Activated B cell treated with CpG ODN at 0.5 μM for 24 hours (primary cell): ENCODE data around the gene GXYLT2. TPM values are rescaled to one million over a fixed set of nuclear protein-coding genes. Genes with fewer than 3 reads are reported as not detected.

Experiments used
- ATAC-seq: fragments of 200-7000 bp; cut with Tn5 transposase; one replicate; pipeline ENCODE4 v1.10.0; 2021; ENCODE audit warnings: low read depth, mild to moderate bottlenecking, moderate library complexity
- CTCF ChIA-PET: fragments of 350-600 bp; sonication (Branson Sonifier 250); formaldehyde crosslinking; loops from one replicate; lab custom pipeline; 2021; ENCODE audit warnings: antibody characterized with exemption; lab: Charles Lee
- POLR2A ChIA-PET: fragments of 350-600 bp; sonication (Branson Sonifier 250); formaldehyde crosslinking; loops from one replicate; lab custom pipeline; 2021; ENCODE audit warnings: antibody characterized with exemption; lab: Charles Lee
- DNase-seq: peaks from one replicate; pipeline ENCODE4 v3.0.0; 2022
- H3K27ac Mint-ChIP-seq: one replicate; pipeline ENCODE4 v1.8.0; 2020; ENCODE audit warnings: mixed read lengths
- H3K27me3 Mint-ChIP-seq: one replicate; pipeline ENCODE4 v1.8.0; 2021; ENCODE audit warnings: mixed read lengths
- H3K36me3 Mint-ChIP-seq: one replicate; pipeline ENCODE4 v1.8.0; 2021; ENCODE audit warnings: low read depth, mixed read lengths
- H3K4me1 Mint-ChIP-seq: one replicate; pipeline ENCODE4 v1.8.0; 2021; ENCODE audit warnings: mixed read lengths
- H3K4me3 Mint-ChIP-seq: one replicate; pipeline ENCODE4 v1.8.0; 2020; ENCODE audit warnings: mild to moderate bottlenecking, mixed read lengths
- H3K9me3 Mint-ChIP-seq: one replicate; pipeline ENCODE4 v1.8.0; 2020; ENCODE audit warnings: mixed read lengths
- intact Hi-C: fragments of 100-400 bp; cut with micrococcal nuclease; formaldehyde crosslinking; loops from one replicate; pipeline ENCODE4 v1.15.1; 2024
- total RNA-seq: library from RNA; stranded (reverse); gene quantifications from 2 replicates; pipeline ENCODE4 v1.2.3, GENCODE V29; 2022
- TF ChIP-seq, protein P1 (sequence below): fragments of 200-600 bp; IDR thresholded peaks from one replicate; pipeline ENCODE4 v1.8.0; 2022; ENCODE audit warnings: antibody characterized with exemption, mild to moderate bottlenecking

GXYLT2 gene
- total RNA-seq, 1 donor from 2014 or later = not detected

DNA sequence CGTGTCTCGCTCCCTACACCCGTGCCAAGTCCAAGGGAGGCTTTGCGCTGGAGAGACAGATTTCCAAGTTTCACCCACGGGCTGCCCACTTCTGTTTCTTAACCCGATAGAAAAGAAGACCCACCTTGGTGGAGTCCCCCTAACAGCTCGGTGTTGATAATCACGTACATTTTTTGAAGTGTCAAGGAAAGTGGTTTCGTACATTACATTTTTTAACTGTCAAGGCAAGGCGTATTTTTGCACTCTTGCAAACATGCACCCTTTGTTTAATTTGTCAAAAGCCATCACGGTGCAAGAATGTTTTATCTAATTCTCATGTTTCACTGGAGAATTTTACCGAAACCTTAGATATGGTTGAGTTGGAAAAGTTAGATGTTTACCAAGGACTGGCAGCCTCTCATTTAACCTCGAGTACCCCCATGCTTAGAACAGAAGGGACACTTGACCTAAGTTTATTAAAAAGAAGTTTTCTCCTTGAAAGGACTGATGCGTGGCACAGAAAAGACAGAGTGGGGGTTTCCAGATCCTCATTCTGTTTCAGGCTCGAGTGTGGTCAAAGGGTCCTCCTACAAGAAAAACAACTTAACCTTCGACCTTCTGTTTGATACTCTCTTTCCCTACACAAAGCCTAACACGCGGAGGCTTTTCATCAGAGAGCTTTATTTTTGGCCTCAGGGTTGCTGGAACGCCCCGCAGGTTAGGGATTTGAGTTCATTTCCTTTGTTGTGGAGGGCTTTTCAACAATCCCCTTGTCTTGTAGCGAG, 882 bp downstream of the GXYLT2 start:
- peaks cover 5% of the 10 kb centered on the region for H3K9me3 Mint-ChIP-seq
- no peaks in the 10 kb centered on the region for H3K36me3 Mint-ChIP-seq
- intact Hi-C loops = no loop called here
- H3K4me1 Mint-ChIP-seq = peaks cover 12% of the 10 kb centered on the region
- H3K27ac Mint-ChIP-seq = no peak overlapping the region
- DNase-seq (no peak), ATAC-seq (no peak)
- TF ChIP-seq, protein P1, sequence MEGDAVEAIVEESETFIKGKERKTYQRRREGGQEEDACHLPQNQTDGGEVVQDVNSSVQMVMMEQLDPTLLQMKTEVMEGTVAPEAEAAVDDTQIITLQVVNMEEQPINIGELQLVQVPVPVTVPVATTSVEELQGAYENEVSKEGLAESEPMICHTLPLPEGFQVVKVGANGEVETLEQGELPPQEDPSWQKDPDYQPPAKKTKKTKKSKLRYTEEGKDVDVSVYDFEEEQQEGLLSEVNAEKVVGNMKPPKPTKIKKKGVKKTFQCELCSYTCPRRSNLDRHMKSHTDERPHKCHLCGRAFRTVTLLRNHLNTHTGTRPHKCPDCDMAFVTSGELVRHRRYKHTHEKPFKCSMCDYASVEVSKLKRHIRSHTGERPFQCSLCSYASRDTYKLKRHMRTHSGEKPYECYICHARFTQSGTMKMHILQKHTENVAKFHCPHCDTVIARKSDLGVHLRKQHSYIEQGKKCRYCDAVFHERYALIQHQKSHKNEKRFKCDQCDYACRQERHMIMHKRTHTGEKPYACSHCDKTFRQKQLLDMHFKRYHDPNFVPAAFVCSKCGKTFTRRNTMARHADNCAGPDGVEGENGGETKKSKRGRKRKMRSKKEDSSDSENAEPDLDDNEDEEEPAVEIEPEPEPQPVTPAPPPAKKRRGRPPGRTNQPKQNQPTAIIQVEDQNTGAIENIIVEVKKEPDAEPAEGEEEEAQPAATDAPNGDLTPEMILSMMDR = no peak
- ChIA-PET POLR2A (interaction anchor here (1.1 kb wide), 1 partner anchor 15 kb away, joined by 3 read pairs; no protein-coding TSS in a partner anchor), CTCF (no interaction called here)
- peaks cover 73% of the 10 kb centered on the region for H3K27me3 Mint-ChIP-seq
- peak overlapping the region; percentile 45 for H3K4me3 Mint-ChIP-seq

DNA sequence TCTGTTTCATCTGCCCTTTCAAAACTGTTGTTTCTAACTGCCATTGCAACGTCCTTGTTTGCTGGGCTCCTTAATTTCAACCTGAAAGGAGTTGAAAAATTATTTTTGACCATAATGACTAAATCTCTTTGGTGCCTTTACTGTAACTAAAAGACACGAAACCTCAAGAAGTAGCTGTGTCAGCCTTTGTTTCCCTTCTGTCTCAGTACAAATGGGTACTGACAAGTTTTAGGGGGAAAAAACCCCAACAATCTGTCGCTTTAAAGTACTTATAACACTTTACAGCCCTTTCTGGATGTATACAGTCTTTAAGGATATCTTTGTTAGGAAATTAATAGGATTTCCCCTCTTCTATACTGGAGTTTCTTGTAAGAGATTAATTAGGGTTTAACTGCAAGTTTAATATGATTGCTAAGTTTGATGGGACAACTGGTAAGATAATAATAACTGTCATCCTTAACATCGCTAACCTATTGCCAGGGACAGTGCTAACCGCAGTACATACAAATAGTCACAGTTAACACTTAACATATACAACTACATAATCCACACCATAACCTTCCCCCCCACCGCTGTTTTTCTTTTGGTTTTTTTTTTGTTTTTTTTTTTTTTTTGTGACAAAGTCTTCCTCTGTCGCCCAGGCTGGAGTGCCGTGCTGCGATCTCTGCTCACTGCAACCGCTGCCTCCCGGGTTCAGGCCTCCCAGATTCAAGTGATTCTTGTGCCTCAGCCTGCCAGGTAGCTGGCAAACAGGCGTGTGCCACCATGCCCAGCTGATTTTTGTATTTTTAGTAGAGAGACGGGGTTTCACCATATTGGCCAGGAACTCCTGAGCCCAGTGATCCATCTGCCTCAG, 1.7 kb downstream of the GXYLT2 start:
- no peak overlapping the region for H3K27ac Mint-ChIP-seq
- no peak for DNase-seq
- intact Hi-C loops = no loop called here
- H3K36me3 Mint-ChIP-seq = no peaks in the 10 kb centered on the region
- peaks cover 70% of the 10 kb centered on the region for H3K27me3 Mint-ChIP-seq
- TF ChIP-seq, protein P1 = no peak
- H3K4me3 Mint-ChIP-seq = no peak overlapping the region
- peaks cover 12% of the 10 kb centered on the region for H3K4me1 Mint-ChIP-seq
- H3K9me3 Mint-ChIP-seq = no peaks in the 10 kb centered on the region
- no peak for ATAC-seq
- ChIA-PET CTCF (no interaction called here), POLR2A (no interaction called here)

DNA sequence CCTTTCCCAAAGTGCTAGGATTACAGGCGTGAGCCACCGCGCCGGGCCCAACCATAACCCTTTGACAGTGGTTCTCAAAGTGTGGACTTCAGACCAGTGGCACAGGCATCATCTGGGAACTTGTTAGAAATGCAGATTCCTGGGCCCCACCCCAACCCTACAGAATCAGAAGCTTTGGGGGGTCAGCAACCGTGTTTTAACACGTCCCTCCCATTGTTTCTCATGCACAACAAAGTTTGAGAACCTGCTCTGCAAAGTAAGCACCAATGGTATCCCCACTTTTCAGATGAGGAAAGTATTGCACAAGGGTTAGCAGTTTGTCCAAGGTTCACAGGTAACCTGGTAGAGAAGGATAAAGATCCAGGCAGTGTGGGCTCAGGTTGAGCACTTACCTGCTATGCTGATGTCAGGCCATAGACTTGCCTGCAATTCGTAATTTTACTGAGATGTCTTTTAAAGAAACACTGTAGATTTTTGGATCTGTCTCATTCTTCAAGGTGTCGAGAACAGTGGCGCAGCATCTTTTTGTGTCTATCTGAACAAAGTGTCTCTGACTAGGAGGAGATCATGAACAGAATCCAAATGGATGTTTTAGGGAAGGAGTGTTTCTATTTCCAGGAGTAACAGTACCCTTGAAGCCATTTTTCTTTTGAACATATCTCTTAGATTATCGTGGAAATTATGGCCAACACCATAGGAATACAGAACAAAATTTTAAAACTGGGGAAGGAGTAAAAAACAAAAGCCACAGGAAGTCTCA, 2.5 kb downstream of the GXYLT2 start:
- intact Hi-C loops = no loop called here
- Mint-ChIP-seq H3K9me3 (no peaks in the 10 kb centered on the region), H3K4me3 (no peak overlapping the region), H3K27ac (no peak overlapping the region), H3K36me3 (no peaks in the 10 kb centered on the region), H3K27me3 (peaks cover 62% of the 10 kb centered on the region), H3K4me1 (peaks cover 12% of the 10 kb centered on the region)
- no peak for DNase-seq
- no peak for ATAC-seq
- CTCF ChIA-PET = no interaction called here
- POLR2A ChIA-PET = no interaction called here
- TF ChIP-seq, protein P1 = no peak

DNA sequence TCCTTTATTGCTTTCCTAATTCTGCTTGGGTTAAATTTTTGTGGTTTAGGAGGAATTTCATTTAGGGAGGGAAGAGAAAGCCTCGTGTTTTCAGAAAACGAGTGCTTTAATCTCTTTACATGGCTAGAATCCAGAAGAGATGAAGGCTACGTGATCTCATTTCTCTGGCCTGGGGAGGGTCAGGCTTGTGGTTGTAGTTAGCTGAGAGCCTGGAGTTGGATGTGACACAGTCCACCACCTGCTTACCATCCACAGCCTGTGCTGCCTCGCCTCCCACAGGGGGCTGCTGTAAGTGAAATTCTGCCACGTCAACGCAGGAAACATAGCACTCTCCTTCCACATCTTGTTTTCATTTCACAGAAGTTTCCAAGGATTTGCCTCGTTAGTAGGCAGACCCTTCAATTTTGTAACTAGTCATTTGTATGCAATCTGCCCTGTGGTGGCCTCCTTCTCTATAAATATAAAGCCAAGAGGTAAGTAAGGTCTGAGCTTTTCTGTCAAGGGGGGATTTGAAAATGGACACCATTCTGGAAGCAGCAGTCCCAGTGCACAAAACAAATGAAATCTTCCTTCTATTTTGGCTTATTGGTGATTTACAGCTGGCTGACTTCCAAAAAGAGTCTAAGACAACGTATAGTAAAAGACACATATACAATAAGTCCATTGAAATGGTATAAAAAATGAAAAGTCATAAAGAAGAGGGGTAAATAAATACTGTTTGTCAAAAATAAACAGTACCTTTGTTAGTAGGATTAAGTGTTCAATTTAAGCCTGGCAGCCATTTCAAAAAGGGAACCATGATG, 3.4 kb downstream of the GXYLT2 start:
- Mint-ChIP-seq H3K9me3 (no peaks in the 10 kb centered on the region), H3K36me3 (no peaks in the 10 kb centered on the region), H3K27ac (no peak overlapping the region), H3K27me3 (peaks cover 57% of the 10 kb centered on the region), H3K4me3 (no peak overlapping the region), H3K4me1 (peaks cover 12% of the 10 kb centered on the region)
- TF ChIP-seq, protein P1 = no peak
- ChIA-PET CTCF (no interaction called here), POLR2A (no interaction called here)
- no peak for ATAC-seq
- DNase-seq = no peak
- intact Hi-C loops = no loop called here
